RWPE2 (cell line): ENCODE results near the gene ANGPTL3.
"Not testable (repeated sequence)": the region's sequence is repeated elsewhere in the genome, so short reads cannot be mapped to it uniquely, and the experiment has no call there.

Experiments
- ATAC-seq: fragments of 200-7000 bp; cut with Tn5 transposase; 3 replicates; pipeline ENCODE4 v1.9.1; 2021; ENCODE audit warnings: low read depth
- DNase-seq: peaks from one replicate; pipeline ENCODE4 v3.0.0-alpha.2; 2020; ENCODE audit warnings: low spot score
- H3K27ac ChIP-seq: fragments of 450-650 bp; 2 replicates; pipeline ENCODE4 v1.5.1; 2017; ENCODE audit warnings: mild to moderate bottlenecking; ENCODE audit not compliant: poor library complexity, severe bottlenecking
- H3K27me3 ChIP-seq: fragments of 250-450 bp; sonication (Bioruptor Pico); 2 replicates; pipeline ENCODE4 v1.5.1; 2021; ENCODE audit warnings: mild to moderate bottlenecking, moderate library complexity; ENCODE audit not compliant: insufficient read depth, poor library complexity, severe bottlenecking
- H3K36me3 ChIP-seq: fragments of 250-450 bp; sonication (Bioruptor Pico); 2 replicates; pipeline ENCODE4 v1.5.1; 2020; ENCODE audit warnings: low read depth, mild to moderate bottlenecking, moderate library complexity
- H3K4me1 ChIP-seq: fragments of 250-450 bp; sonication (Bioruptor Pico); 2 replicates; pipeline ENCODE4 v1.5.1; 2021; ENCODE audit warnings: mild to moderate bottlenecking, moderate library complexity; ENCODE audit not compliant: insufficient read depth, poor library complexity, severe bottlenecking
- H3K4me3 ChIP-seq: fragments of 250-450 bp; sonication (Bioruptor Pico); 2 replicates; pipeline ENCODE4 v1.5.1; 2021; ENCODE audit warnings: mild to moderate bottlenecking, moderate library complexity; ENCODE audit not compliant: severe bottlenecking
- H3K9me3 ChIP-seq: fragments of 250-450 bp; sonication (Bioruptor Pico); 2 replicates; pipeline ENCODE4 v1.5.1; 2021; ENCODE audit warnings: mild to moderate bottlenecking, moderate library complexity; ENCODE audit not compliant: severe bottlenecking
- TF ChIP-seq, protein P1 (sequence below): fragments of 450-650 bp; IDR thresholded peaks from one replicate; pipeline ENCODE4 v1.5.1; 2017; ENCODE audit warnings: mild to moderate bottlenecking, moderate library complexity; ENCODE audit not compliant: poor library complexity, severe bottlenecking

The ANGPTL3 gene

GRCh38 chr1:62601457-62601856, 4.1 kb downstream of the ANGPTL3 start:
- Histone ChIP-seq H3K36me3 (no peaks in the 10 kb centered on the region), H3K4me1 (no peaks in the 10 kb centered on the region), H3K4me3 (no peak overlapping the region), H3K27me3 (no peaks in the 10 kb centered on the region), H3K9me3 (no peaks in the 10 kb centered on the region), H3K27ac (no peak overlapping the region)
- TF ChIP-seq, protein P1, sequence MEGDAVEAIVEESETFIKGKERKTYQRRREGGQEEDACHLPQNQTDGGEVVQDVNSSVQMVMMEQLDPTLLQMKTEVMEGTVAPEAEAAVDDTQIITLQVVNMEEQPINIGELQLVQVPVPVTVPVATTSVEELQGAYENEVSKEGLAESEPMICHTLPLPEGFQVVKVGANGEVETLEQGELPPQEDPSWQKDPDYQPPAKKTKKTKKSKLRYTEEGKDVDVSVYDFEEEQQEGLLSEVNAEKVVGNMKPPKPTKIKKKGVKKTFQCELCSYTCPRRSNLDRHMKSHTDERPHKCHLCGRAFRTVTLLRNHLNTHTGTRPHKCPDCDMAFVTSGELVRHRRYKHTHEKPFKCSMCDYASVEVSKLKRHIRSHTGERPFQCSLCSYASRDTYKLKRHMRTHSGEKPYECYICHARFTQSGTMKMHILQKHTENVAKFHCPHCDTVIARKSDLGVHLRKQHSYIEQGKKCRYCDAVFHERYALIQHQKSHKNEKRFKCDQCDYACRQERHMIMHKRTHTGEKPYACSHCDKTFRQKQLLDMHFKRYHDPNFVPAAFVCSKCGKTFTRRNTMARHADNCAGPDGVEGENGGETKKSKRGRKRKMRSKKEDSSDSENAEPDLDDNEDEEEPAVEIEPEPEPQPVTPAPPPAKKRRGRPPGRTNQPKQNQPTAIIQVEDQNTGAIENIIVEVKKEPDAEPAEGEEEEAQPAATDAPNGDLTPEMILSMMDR, result no peak
- DNase-seq (no peak), ATAC-seq (no peak)

DNA sequence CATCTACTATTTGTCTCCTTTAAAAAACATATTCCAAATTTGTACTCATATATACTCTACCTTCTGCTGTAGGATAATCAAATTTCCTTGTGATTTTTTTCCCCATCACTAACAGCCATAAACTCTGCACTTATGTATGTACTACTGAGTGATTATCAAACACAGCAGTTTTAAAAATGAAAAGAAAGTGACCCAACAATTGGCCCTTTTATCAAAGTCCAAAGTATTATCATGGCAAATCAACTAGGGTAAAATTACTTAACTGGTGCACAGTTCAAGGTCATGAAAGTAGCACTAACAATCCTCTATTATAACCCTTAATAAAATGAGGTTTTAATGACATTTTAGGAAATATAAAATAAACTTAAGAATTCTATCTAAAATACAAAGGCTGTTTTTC, 11.6 kb downstream of the ANGPTL3 start:
- ATAC-seq (no peak), DNase-seq (no peak)
- no peaks in the 10 kb centered on the region for H3K4me1 ChIP-seq
- no peak overlapping the region for H3K27ac ChIP-seq
- no peaks in the 10 kb centered on the region for H3K27me3 ChIP-seq
- TF ChIP-seq, protein P1, result no peak
- peaks cover 11% of the 10 kb centered on the region; the same call in 1 of the 2 replicates for H3K36me3 ChIP-seq
- H3K9me3 ChIP-seq, result no peaks in the 10 kb centered on the region
- no peak overlapping the region for H3K4me3 ChIP-seq

- not testable (repeated sequence) for H3K9me3 ChIP-seq, H3K27me3 ChIP-seq, DNase-seq, H3K4me3 ChIP-seq, H3K27ac ChIP-seq, ATAC-seq, H3K4me1 ChIP-seq
- H3K36me3 ChIP-seq, result peaks cover 11% of the 10 kb centered on the region; the same call in 1 of the 2 replicates
Observed at GRCh38 chr1:62610588-62610987, 13.3 kb downstream of the ANGPTL3 start.

DNA sequence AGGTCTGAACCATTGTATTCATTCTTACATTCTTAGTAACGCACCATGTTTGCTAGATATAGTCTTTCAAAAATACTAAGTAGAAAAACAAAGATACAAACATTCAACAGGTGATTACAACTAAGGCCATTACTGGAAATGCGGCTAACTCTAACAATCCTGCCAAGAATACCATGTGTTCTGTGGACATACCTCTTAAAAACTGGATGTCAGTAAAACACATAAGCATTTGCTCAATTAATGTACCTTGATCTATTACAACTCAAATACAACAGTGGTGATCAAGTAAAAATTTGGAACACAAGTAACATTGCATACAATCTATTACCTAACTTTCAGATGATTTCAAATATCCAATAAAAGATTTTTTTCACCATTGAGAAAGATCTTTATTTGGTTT, 15.4 kb downstream of the ANGPTL3 start:
- H3K4me1 ChIP-seq, result no peaks in the 10 kb centered on the region
- TF ChIP-seq, protein P1, result no peak
- no peak overlapping the region for H3K4me3 ChIP-seq
- H3K27ac ChIP-seq, result no peak overlapping the region
- no peaks in the 10 kb centered on the region for H3K9me3 ChIP-seq
- peaks cover 15% of the 10 kb centered on the region; the same call in 1 of the 2 replicates for H3K36me3 ChIP-seq
- no peak for DNase-seq
- ATAC-seq, result no peak
- H3K27me3 ChIP-seq, result no peaks in the 10 kb centered on the region

- Histone ChIP-seq H3K27me3 (no peaks in the 10 kb centered on the region), H3K27ac (no peak overlapping the region), H3K4me3 (no peak overlapping the region), H3K4me1 (no peaks in the 10 kb centered on the region), H3K9me3 (no peaks in the 10 kb centered on the region), H3K36me3 (peaks cover 16% of the 10 kb centered on the region; the same call in 1 of the 2 replicates)
- TF ChIP-seq, protein P1, result no peak
- no peak for ATAC-seq
- no peak for DNase-seq
Observed at GRCh38 chr1:62613325-62613727, 16.0 kb downstream of the ANGPTL3 start.
